HG03457 (cell line): ENCODE data around the gene TBC1D22A.

ENCODE experiments used
- ATAC-seq: cut with Tn5 transposase; IDR thresholded peaks from one replicate; pipeline ENCODE4 v1.9.1; 2021; ENCODE audit warnings: moderate number of reproducible peaks; ENCODE audit not compliant: unreplicated experiment

The TBC1D22A gene

GRCh38 chr22:46737105-46737975 is 25.1 kb upstream of the TBC1D22A start:
- no peak for ATAC-seq

DNA sequence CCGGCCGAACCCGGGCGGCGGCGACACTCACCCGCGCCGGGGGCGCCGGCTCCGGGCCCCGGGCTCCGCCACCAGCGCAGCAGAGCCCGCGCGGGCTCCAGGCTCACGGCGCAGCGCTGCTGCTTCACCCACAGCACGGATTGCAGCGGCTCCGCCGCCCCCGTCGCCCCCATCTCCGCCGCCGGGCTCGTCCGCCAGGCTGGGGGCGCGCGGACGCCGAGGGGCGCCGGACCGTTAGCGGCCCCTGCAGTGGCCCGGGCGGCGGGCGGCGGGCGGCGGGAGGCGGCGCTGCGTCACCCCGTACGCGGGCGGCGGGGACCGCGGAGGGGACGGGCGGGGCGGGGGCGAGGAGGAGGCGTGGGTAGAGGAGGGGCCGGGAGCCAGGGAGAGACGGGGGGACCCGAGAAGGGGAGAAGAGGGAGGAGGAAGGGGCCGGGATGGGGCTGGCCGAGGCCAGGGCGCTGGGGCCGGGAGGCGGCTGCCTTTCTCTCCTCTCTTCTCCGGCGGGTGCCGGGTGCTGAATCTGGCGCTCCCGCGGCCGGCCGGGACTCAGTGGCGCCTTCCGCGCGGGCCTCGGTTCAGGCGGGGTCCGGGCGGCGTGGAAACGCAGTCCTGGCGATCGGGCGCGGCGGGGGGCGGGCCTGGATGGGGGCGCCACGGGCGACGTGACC is 24.3 kb upstream of the TBC1D22A start, which contains the start of gene CERK:
CERK (minus strand) TSS at position 277 of the 671 bp plus-strand sequence; CDS start at position 173, 104 bp downstream.
- ATAC-seq: no peak

- no peak for ATAC-seq
Measured at GRCh38 chr22:46738647-46739093, 23.8 kb upstream of the TBC1D22A start.

DNA sequence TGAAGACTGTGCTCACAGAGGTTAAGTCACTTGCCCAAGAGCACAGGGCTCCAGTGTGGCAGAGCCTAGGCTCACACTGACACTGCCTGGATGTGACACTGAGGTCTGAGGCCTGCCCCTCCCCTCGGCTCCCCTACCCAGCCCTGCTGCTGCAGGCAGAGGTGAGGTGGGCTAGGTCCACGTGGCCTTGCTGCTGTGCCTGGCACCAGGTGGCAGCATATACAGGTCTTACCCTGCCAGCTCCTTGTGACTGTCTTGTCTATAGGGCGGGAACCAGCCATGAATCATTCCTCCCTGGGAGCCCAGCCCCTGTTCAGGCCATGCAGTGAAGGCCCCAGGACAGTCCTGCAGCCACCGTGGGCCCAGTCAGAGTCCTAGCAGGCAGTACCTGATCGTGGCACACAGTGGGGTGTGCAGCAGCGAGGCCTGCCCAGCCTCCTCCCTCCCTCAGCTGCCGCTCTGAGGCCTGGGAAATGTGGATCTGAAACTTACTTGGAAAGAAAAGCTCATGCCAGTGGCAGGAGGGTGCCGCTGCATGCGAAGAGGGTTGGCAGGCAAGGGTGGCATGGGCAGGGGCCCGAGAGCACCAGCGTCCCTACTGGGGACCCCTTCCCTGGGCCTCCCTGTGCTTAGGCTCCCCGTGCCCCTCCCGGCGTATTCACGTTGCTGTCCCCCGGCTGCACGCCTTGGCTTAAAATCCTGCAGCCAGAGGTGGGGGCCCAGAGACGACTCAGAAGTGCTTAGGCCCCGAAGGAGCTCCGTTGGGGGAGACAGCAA is 23.2 kb upstream of the TBC1D22A start:
- ATAC-seq: no peak

- ATAC-seq: no peak
Measured at GRCh38 chr22:46740910-46741780, 21.3 kb upstream of the TBC1D22A start.

DNA sequence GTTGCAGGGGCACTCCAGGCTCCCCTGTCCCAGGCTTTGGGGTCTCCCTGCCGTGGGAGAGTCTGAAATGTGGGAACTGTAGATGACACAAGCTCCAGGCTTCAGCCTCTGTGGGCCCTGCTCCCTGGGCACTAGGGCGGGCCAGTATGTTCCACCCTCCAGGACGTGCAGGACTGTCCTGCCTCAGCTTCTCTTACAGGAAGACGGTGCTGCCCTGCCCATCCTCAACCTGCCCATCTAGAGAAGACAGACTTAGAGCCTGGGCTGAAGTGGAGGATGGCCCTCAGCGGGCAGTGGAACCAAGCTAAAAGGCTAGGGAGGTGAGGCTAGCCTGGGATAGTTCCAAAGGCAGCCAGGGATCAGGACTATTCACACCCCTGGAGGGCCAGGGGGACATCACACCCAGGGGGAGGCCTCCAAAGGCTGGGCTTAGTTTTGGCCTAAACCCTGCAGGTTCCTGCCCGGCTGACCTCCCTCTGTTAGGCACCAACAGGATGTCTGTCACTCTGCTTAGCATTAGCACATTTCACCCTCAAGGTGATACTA is 20.4 kb upstream of the TBC1D22A start:
- ATAC-seq: no peak

- no peak for ATAC-seq
Measured at GRCh38 chr22:46742576-46743221, 19.8 kb upstream of the TBC1D22A start.

- no peak for ATAC-seq
Measured at GRCh38 chr22:46744581-46744980, 17.9 kb upstream of the TBC1D22A start.

DNA sequence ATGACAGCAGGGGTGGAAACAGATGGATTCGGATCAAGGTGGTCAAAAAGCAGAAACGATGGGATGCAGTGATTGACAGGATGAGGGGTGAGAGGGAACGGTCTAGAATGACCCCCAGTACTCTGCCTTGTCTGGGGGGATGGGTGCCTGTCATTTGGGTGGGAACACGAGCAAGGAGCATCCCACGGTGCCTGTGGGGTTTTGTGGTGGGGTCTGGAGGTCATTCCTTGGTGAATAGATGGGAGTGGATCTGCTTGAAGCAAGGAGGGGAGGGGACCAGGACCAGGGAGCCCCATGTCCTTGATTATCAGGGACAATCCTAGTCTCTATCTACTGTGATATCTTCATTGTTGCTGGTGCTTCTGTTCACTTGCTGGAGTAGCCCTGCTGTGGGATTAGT is 16.3 kb upstream of the TBC1D22A start:
- no peak for ATAC-seq

GRCh38 chr22:46746620-46747019 is 15.8 kb upstream of the TBC1D22A start:
- no peak for ATAC-seq

- no peak for ATAC-seq
Measured at GRCh38 chr22:46747646-46748045, 14.8 kb upstream of the TBC1D22A start.

DNA sequence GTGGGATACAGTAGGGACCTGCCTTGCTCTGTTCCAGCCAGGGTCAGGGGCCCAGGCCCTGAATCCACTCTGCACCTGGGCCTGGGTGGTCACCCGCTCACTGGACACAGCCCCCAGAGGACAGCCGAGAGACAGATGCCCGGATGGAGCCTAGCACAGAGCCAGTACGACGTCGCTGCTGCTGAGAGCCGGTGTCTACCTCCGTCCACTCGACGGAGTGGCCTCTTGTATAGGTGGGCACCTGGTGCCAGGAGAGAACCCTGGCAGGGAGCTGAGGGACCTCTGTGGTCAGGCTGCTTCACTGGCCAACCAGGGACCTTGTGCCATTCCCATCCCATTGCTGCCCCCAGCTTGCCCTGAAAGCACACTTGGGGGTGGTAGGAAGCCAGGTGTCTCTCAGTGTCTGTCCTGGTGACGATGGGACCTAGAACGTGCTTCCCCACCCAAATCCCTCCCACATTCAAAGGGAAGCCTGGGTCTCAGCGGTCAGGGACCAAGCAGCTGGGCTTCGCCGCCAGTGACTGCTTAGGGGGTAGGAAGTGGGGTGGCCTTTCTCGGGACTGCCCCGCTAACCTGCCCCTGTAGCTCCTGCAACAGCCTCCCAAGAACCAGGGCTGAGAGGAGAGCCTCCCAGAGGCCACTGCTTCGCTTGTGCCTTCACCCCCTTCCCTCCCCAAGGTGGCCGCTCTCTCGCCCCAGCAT is 14.1 kb upstream of the TBC1D22A start:
- ATAC-seq: no peak

DNA sequence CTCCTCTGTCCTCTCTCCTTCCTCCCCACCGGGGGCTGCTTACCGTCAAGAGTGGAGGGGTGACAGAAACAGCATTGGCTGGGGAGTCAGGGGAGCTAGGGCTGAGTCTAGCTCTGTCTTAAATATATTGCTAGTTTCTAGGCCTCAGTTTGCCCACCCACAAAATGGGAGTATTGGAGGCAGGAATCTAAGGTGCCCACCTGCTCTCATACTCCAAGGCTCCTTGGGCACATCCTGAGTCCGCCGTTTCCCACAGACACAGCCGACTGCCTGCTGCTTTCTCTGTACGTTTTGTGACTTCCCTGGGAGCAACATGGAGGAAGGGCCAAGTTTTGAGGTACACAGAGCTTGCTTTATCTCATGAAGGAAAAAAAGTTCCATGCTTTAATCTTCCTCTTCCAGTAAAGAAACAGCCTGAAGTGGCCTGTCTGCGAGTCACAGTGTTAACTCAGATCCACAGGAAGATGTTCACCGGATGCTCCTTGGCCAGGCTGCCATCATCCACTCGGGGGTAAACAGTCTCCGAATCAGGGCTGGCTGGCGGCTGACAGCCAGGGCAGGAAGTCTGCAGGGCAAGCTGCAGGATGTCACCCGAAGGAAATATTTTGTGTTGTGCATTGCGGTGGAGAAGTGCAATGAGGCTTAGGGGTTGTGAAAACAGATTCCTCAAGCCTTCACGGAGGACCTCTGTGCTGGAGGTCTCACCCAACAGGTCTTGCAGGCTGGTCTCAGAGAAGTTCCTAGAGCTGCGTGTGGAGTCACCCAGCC is 13.4 kb upstream of the TBC1D22A start:
- no peak for ATAC-seq

GRCh38 chr22:46749682-46750529 is 12.5 kb upstream of the TBC1D22A start:
- no peak for ATAC-seq

GRCh38 chr22:46750530-46750800 is 12.0 kb upstream of the TBC1D22A start:
- ATAC-seq: no peak

DNA sequence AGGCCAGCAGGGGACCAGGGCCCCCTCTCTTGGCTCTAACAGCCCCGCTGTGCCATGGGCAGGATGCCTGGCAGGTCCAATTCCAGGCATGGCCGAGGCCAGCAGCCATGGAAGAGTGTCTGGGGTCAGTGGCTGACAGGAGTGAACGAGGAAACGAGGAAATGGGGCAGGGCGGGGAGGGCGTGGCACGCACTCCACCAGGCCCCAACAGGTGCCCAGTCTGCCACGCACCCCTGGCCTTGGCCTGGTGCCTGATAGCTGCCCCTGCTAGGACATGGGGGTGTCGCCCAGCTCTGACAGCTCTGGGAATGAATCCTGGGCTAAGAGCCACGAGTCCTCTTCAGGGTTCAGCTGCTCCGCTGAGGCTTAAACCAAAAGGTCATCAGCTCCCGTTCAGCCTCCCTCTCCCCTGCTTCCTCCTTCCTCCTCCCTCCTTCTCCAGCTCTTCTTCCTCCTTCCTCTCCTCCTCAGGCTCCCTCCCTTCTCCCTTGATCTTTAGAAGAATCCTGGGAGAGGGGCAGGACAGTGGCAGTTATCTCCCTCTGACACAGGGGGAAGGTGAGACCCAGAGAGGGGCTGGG is 11.5 kb upstream of the TBC1D22A start:
- ATAC-seq: no peak

GRCh38 chr22:46752286-46752987 is 10.0 kb upstream of the TBC1D22A start:
- no peak for ATAC-seq
